H7 (cell line): ENCODE measurements around the gene SETBP1. TPM values are rescaled to one million over a fixed set of nuclear protein-coding genes. Genes with fewer than 3 reads are reported as not detected.
A peak's percentile ranks its signal among the peaks of the same experiment; 100 is the strongest.
"Not testable (repeated sequence)": the region's sequence is repeated elsewhere in the genome, so short reads cannot be mapped to it uniquely, and the experiment has no call there.

Source experiments
- DNase-seq: peaks from one replicate; pipeline ENCODE4 v3.0.0; 2012
- H3K27me3 ChIP-seq: 2 replicates; pipeline ENCODE4 v1.6.0; 2011; ENCODE audit warnings: mild to moderate bottlenecking, low read length; ENCODE audit not compliant: control insufficient read depth, insufficient read depth
- H3K36me3 ChIP-seq: replicated peaks from 2 replicates; pipeline ENCODE4 v1.5.1; 2011; ENCODE audit warnings: low read length; ENCODE audit not compliant: control insufficient read depth, insufficient read depth
- H3K4me3 ChIP-seq: 2 replicates; pipeline ENCODE4 v1.5.1; 2011; ENCODE audit warnings: low read depth, mild to moderate bottlenecking, control low read depth, low read length, moderate library complexity; ENCODE audit not compliant: insufficient read depth
- total RNA-seq: library from RNA; depleted of rRNA; stranded (reverse); fragments of >200 nt; shearing (Covaris generic); gene quantifications from 2 replicates; pipeline ENCODE4 v1.2.3, GENCODE V29; 2014

Gene SETBP1
- total RNA-seq, 1 experiment from 2014 or later, result 1.8 TPM

GRCh38 chr18:44800766-44801165, 120.1 kb downstream of the SETBP1 start:
- not testable (repeated sequence) for H3K36me3 ChIP-seq, H3K4me3 ChIP-seq, DNase-seq, H3K27me3 ChIP-seq

DNA sequence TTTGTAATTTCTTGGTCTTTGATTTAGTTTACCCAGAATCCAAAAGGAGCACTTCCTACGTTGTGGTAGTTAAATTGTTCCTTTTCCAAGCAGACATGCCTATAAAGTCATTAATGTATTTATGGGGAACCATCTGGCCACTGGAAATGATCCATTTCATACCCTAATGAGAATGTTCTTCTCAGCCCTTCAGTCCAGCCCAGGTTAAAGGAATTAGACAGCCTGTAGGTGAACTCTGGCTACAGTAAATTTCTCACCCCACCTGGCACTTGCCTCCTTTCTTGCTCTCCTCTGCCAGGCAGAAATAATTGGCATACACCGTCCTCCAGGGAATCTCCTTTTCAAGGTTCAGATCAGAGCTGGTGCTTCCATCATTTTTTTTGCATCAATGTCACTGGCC, 121.1 kb downstream of the SETBP1 start:
- H3K36me3 ChIP-seq, result no peaks in the 10 kb centered on the region
- no peaks in the 10 kb centered on the region for H3K27me3 ChIP-seq
- no peak overlapping the region for H3K4me3 ChIP-seq
- DNase-seq, result no peak

DNA sequence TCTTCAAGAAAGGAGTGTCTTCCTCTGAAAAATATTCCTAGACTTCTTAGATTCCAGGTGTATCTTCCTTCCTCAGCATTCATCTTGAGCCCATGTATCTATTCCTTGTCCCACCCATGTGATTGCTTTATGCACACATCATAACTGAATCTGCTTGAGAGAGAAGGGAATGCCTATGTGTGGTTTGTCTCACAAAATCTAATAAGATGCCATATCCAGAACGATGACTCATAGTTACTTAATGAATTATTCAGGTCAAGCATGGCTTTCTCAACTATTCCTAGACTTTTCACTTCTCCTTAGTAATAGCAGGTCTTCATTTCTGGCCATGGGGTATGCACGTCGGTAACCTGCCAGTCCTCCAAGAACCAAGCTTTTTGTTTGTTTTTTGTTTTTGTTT, 121.8 kb downstream of the SETBP1 start:
- Histone ChIP-seq H3K27me3 (no peaks in the 10 kb centered on the region), H3K4me3 (no peak overlapping the region), H3K36me3 (no peaks in the 10 kb centered on the region)
- no peak for DNase-seq

- Histone ChIP-seq H3K27me3 (no peaks in the 10 kb centered on the region), H3K4me3 (no peak overlapping the region), H3K36me3 (no peaks in the 10 kb centered on the region)
- no peak for DNase-seq
These were observed 122.4 kb downstream of the SETBP1 start for GRCh38 chr18:44803019-44803650.

- Histone ChIP-seq H3K36me3 (no peaks in the 10 kb centered on the region), H3K4me3 (no peak overlapping the region), H3K27me3 (no peaks in the 10 kb centered on the region)
- DNase-seq, result no peak
These were observed 123.3 kb downstream of the SETBP1 start for GRCh38 chr18:44804033-44804432.

- Histone ChIP-seq H3K27me3 (no peaks in the 10 kb centered on the region), H3K4me3 (no peak overlapping the region), H3K36me3 (no peaks in the 10 kb centered on the region)
- no peak for DNase-seq
These were observed 124.5 kb downstream of the SETBP1 start for GRCh38 chr18:44805176-44805575.

DNA sequence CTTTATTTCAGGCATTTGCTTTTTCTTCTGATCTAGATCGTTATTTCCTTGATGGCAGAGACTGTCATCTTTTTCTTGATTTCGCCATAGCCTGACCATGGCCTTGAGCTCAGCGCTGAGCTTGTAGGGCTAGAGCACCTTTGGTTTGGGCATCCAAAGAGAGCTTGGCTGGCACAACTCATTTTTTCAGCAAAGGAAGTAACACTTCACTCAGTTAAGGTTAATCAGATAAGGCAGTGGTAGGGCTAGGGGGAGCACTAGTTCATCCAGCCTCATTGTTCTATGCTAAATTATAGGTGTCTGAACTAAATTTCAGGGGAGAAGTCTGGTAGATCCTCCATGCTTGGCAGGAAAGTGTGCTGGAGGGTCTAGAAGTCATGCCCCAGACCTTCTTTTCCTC, 125.0 kb downstream of the SETBP1 start:
- H3K36me3 ChIP-seq, result no peaks in the 10 kb centered on the region
- no peak overlapping the region for H3K4me3 ChIP-seq
- no peak for DNase-seq
- H3K27me3 ChIP-seq, result no peaks in the 10 kb centered on the region

- no peak for DNase-seq
- no peaks in the 10 kb centered on the region for H3K27me3 ChIP-seq
- no peaks in the 10 kb centered on the region for H3K36me3 ChIP-seq
- H3K4me3 ChIP-seq, result no peak overlapping the region
These were observed 127.1 kb downstream of the SETBP1 start for GRCh38 chr18:44807766-44808165.

- DNase-seq, result no peak
- Histone ChIP-seq H3K27me3 (no peaks in the 10 kb centered on the region), H3K4me3 (no peak overlapping the region), H3K36me3 (no peaks in the 10 kb centered on the region)
These were observed 131.0 kb downstream of the SETBP1 start for GRCh38 chr18:44811572-44812125.

DNA sequence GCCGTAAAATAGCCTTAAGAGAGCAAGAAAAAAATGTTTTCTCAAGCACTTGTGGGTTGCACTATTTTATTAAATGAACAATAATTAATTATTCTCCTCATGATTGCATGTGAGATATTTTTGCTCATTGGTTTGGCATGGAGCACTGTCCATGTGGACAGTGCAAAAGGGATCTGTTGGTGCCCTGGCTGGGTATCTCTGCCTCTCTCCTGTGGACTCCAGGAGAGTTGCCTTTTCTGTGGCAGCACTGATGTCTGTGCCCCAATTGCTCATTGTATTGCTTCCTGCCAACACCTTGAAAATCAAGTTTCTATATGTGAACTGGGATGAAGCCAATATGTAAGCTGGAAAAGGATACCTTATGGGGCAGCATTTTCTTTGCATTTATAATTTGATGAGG, 131.7 kb downstream of the SETBP1 start:
- DNase-seq, result no peak
- no peaks in the 10 kb centered on the region for H3K36me3 ChIP-seq
- no peak overlapping the region for H3K4me3 ChIP-seq
- no peaks in the 10 kb centered on the region for H3K27me3 ChIP-seq

- no peak for DNase-seq
- H3K36me3 ChIP-seq, result no peaks in the 10 kb centered on the region
These were observed 132.9 kb downstream of the SETBP1 start for GRCh38 chr18:44813586-44813985.

DNA sequence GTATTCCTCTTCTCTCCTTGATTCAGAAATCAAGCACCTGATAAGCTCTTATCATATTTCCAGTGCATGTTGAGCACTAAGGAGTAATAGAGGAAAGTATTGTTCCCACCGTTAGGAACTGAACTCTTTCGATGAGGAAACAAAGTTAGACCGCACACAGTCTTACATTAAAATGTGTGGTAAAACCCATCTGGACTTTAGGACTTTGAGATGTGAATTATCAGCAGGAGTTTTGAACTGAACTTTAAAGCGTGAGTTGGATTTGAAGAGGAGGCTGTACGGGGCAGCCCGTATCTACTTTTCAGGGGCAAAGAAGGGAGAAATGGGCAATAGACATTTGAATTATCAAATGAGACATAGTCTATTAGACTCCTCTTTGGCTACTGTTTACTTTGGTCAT, 134.4 kb downstream of the SETBP1 start:
- Histone ChIP-seq H3K27me3 (no peaks in the 10 kb centered on the region), H3K4me3 (no peak overlapping the region), H3K36me3 (no peaks in the 10 kb centered on the region)
- no peak for DNase-seq

More at GRCh38 chr18:44813586-44813985, 132.9 kb downstream of the SETBP1 start:
- Histone ChIP-seq H3K4me3 (no peak overlapping the region), H3K27me3 (no peaks in the 10 kb centered on the region)

GRCh38 chr18:44816050-44816449, 135.4 kb downstream of the SETBP1 start:
- no peaks in the 10 kb centered on the region for H3K27me3 ChIP-seq
- peak; percentile 34 for DNase-seq
- no peaks in the 10 kb centered on the region for H3K36me3 ChIP-seq
- H3K4me3 ChIP-seq, result no peak overlapping the region

GRCh38 chr18:44816477-44816876, 135.8 kb downstream of the SETBP1 start:
- no peak for DNase-seq
- Histone ChIP-seq H3K27me3 (no peaks in the 10 kb centered on the region), H3K4me3 (no peak overlapping the region), H3K36me3 (no peaks in the 10 kb centered on the region)

DNA sequence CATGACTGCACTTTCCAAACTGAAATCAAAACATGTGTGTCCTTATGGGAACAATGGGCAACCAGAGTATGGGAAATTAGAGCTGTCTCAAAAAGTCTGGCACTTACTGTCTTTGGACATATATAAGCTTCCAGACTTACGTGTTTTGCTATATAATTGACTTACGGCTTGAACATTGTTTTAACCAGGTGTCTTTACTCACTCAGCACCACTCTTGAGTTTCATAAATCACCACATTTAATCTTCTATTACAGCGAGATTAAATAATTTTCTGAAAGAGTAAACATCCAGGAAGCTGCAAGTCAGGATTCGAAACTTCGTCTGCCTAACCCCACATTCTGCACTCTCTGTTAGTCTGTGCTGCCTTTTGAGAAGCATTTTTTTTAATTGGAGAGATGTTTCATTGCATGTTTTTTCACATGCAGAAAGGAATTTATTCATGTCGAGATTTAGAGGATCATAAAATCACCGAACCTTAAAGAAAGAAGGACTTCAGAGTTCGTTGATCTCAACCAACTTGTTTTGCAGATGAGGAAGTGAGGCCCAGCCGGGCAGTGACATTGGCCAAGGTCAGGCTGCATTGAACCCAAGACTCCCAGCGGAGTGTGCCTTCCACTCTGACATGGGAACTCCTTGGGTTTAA, 137.3 kb downstream of the SETBP1 start:
- H3K4me3 ChIP-seq, result no peak overlapping the region
- DNase-seq, result no peak
- H3K36me3 ChIP-seq, result no peaks in the 10 kb centered on the region
- H3K27me3 ChIP-seq, result no peaks in the 10 kb centered on the region
